ENCODE results near the gene PARK7. TPM values are rescaled to one million over a fixed set of nuclear protein-coding genes. Genes with fewer than 3 reads are reported as not detected.

The PARK7 gene
- total and polyA plus RNA-seq, 2 experiments from 2014 or later = 178 to 679 TPM

DNA sequence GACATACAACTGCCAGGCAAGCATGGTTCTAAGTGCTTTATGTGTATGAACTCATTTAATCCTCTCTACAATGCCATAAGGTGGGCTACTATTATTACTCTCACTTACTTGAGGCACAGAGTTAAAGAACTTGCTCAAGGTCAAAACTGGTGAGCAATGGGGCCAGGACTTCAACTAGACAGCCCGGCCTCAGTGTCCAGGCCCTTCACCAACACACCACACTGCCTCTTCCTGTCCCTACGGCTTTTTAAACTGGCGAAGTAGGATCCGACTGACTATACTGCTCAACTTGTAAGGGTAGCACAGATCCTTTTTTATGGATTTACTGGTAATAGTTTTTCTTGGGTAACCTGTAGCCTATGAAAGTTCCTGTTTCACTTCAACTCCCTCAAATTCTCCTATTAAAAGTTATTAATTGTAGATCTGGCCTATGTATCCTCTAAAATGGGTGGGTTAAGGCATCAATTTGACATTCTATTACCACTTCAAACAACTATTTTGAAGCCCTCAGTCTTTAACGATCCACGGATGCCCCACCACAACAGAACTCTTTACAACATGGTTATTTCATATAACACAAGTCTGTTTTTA lies 60.3 kb downstream of the PARK7 start:
- Histone ChIP-seq H3K27me3 (ENCODE audit: insufficient read depth) (no peaks in the 10 kb centered on the region), H3K4me2 (peak overlapping the region; percentile 94), H2AFZ (no peak overlapping the region), H3K36me3 (ENCODE audit: insufficient read depth) (no peaks in the 10 kb centered on the region), H3K4me3 (peak overlapping the region; percentile 85; the same call in 1 of the 2 replicates), H3K27ac (ENCODE audit: low read depth) (no peak overlapping the region), H4K20me1 (replicated peaks; ENCODE audit: insufficient read depth) (peaks cover 53% of the 10 kb centered on the region), H3F3A (replicated peaks; ENCODE audit: low read depth) (no peaks in the 10 kb centered on the region), H3K4me1 (ENCODE audit: insufficient read depth) (peaks cover 81% of the 10 kb centered on the region), H3K9me2 (ENCODE audit: insufficient read depth) (no peaks in the 10 kb centered on the region), H3K79me2 (replicated peaks; ENCODE audit: insufficient read depth) (peaks cover 90% of the 10 kb centered on the region)
- H3K36me3 Mint-ChIP-seq (ENCODE audit: low read depth) = peaks cover 5% of the 10 kb centered on the region; the same call in 2 of the 3 replicates
- DNase-seq (ENCODE audit: low spot score) (no peak), ATAC-seq (no peak)
- H3K4me1 Mint-ChIP-seq = peaks cover 76% of the 10 kb centered on the region
- peak overlapping the region; percentile 57 for H3K27ac Mint-ChIP-seq
- peaks cover 4% of the 10 kb centered on the region; the same call in 1 of the 3 replicates for H3K9me3 Mint-ChIP-seq
- no peak for TF ChIP-seq EZH2phosphoT487 (IDR thresholded peaks at IDR 0.05; ENCODE audit: unreplicated experiment)
- TF ChIP-seq, protein P1, sequence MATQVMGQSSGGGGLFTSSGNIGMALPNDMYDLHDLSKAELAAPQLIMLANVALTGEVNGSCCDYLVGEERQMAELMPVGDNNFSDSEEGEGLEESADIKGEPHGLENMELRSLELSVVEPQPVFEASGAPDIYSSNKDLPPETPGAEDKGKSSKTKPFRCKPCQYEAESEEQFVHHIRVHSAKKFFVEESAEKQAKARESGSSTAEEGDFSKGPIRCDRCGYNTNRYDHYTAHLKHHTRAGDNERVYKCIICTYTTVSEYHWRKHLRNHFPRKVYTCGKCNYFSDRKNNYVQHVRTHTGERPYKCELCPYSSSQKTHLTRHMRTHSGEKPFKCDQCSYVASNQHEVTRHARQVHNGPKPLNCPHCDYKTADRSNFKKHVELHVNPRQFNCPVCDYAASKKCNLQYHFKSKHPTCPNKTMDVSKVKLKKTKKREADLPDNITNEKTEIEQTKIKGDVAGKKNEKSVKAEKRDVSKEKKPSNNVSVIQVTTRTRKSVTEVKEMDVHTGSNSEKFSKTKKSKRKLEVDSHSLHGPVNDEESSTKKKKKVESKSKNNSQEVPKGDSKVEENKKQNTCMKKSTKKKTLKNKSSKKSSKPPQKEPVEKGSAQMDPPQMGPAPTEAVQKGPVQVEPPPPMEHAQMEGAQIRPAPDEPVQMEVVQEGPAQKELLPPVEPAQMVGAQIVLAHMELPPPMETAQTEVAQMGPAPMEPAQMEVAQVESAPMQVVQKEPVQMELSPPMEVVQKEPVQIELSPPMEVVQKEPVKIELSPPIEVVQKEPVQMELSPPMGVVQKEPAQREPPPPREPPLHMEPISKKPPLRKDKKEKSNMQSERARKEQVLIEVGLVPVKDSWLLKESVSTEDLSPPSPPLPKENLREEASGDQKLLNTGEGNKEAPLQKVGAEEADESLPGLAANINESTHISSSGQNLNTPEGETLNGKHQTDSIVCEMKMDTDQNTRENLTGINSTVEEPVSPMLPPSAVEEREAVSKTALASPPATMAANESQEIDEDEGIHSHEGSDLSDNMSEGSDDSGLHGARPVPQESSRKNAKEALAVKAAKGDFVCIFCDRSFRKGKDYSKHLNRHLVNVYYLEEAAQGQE (IDR thresholded peaks at IDR 0.05; ENCODE audit: unreplicated experiment) = no peak
- TF ChIP-seq NANOG (IDR thresholded peaks at IDR 0.05; ENCODE audit: borderline replicate concordance) = no peak
- no peak overlapping the region; the same call in 2 of the 3 replicates for H3K4me3 Mint-ChIP-seq
- peaks cover 11% of the 10 kb centered on the region for H3K27me3 Mint-ChIP-seq (ENCODE audit: insufficient read depth, low read depth, poor library complexity)

DNA sequence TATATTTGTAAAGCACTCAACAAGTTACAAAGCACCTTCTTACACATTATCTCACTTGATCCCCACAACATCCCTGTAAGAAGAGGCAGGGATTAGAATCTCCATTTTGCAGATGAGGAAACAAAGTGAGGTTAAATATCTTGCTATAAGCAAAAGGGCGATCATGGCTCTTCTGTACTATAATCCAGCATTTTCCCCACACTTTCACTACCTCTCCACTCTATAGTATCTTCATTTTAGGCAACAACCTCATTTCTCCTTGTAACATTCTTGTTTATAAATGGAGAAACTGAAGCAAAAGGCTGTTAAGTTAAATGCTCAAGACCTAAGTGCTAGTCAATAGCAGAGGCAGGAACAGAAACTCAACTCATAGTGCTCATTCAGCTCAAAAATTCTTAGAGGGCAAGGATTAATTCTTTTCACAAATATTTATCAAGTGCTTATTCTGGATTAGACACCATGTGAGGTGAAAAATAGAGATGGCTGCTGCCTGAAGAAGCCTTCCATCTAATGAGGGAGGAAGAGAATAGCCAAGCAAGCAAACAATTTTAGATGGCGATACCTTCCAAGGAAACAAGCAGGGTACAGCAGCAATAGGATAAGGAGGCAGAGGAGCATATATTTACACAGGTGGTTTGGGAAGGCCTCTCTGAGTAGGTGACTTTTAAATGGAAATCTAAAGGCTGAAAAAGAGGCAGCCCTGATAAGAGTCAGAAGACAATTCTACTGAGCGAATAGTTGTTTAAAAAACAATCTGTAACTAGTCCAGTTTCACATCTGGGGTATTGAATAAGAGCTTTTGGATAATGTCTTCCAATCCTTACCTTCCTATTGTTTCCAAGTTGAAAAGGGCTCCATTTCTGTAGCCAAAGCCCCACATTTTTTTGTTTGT lies 61.1 kb downstream of the PARK7 start:
- ATAC-seq = no peak

More for the DNA sequence above, 61.1 kb downstream of the PARK7 start:
- peak overlapping the region; percentile 90 for H3K4me3 Mint-ChIP-seq
- Histone ChIP-seq H3K27ac (ENCODE audit: low read depth) (no peak overlapping the region), H4K20me1 (replicated peaks; ENCODE audit: insufficient read depth) (peaks cover 46% of the 10 kb centered on the region), H3K4me1 (ENCODE audit: insufficient read depth) (peaks cover 81% of the 10 kb centered on the region), H3K4me2 (peak overlapping the region; percentile 94), H3F3A (replicated peaks; ENCODE audit: low read depth) (no peaks in the 10 kb centered on the region; the same call in 1 of the 2 replicates), H3K4me3 (peak overlapping the region; percentile 85), H3K36me3 (ENCODE audit: insufficient read depth) (no peaks in the 10 kb centered on the region), H3K9me2 (ENCODE audit: insufficient read depth) (no peaks in the 10 kb centered on the region), H2AFZ (no peak overlapping the region), H3K79me2 (replicated peaks; ENCODE audit: insufficient read depth) (peaks cover 82% of the 10 kb centered on the region), H3K27me3 (ENCODE audit: insufficient read depth) (no peaks in the 10 kb centered on the region)
- peaks cover 17% of the 10 kb centered on the region for H3K27me3 Mint-ChIP-seq (ENCODE audit: insufficient read depth, low read depth, poor library complexity)
- no peak for DNase-seq (ENCODE audit: low spot score)
- TF ChIP-seq, protein P2, sequence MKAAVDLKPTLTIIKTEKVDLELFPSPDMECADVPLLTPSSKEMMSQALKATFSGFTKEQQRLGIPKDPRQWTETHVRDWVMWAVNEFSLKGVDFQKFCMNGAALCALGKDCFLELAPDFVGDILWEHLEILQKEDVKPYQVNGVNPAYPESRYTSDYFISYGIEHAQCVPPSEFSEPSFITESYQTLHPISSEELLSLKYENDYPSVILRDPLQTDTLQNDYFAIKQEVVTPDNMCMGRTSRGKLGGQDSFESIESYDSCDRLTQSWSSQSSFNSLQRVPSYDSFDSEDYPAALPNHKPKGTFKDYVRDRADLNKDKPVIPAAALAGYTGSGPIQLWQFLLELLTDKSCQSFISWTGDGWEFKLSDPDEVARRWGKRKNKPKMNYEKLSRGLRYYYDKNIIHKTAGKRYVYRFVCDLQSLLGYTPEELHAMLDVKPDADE (IDR thresholded peaks at IDR 0.05) = no peak
- TF ChIP-seq POLR2AphosphoS5 (IDR thresholded peaks at IDR 0.05; ENCODE audit: low read depth) = no peak
- H3K9me3 Mint-ChIP-seq = peaks cover 4% of the 10 kb centered on the region; the same call in 1 of the 3 replicates
- H3K27ac Mint-ChIP-seq = peak overlapping the region; percentile 35; the same call in 1 of the 2 replicates
- H3K4me1 Mint-ChIP-seq = peaks cover 77% of the 10 kb centered on the region
- H3K36me3 Mint-ChIP-seq (ENCODE audit: low read depth) = peaks cover 5% of the 10 kb centered on the region; the same call in 2 of the 3 replicates

All from GM23338 (cell line).